Thoracic aorta (tissue), 2 donors: ENCODE results near the gene MDGA2. TPM values are rescaled to one million over a fixed set of nuclear protein-coding genes. Genes with fewer than 3 reads are reported as not detected.

Source experiments
- ATAC-seq: fragments of 150-250 bp; one replicate; pipeline ENCODE4 v1.8.0; 2017; ENCODE audit warnings: low read depth; ENCODE audit not compliant: insufficient number of reproducible peaks, low FRiP score
- DNase-seq: peaks from one replicate; pipeline ENCODE4 v3.0.0-alpha.2; 2020; ENCODE audit warnings: low spot score
- H3K27ac ChIP-seq, 2 donors: fragments of 200-600 bp; sonication (generic); 1 replicate in 1 of 2; 2 replicates in 1 of 2; pipeline ENCODE4 v1.5.1; 2016; ENCODE audit warnings: mild to moderate bottlenecking in 2 of 2, moderate library complexity in 2 of 2
- H3K27me3 ChIP-seq: fragments of 200-600 bp; sonication (generic); replicated peaks from 2 replicates; pipeline ENCODE4 v1.6.0; 2016; ENCODE audit warnings: mild to moderate bottlenecking; ENCODE audit not compliant: insufficient read depth
- H3K36me3 ChIP-seq: fragments of 200-600 bp; sonication (generic); one replicate; pipeline ENCODE4 v1.5.1; 2016
- H3K4me1 ChIP-seq, 2 donors: fragments of 200-600 bp; sonication (generic); 1 replicate in 1 of 2; 2 replicates in 1 of 2; pipeline versions ENCODE4 v1.5.1 to v1.6.0; 2016; ENCODE audit warnings: low read depth in 2 of 2, mild to moderate bottlenecking in 1 of 2; ENCODE audit not compliant: control insufficient read depth in 1 of 2
- H3K4me3 ChIP-seq: fragments of 200-600 bp; sonication (generic); 2 replicates; pipeline ENCODE4 v1.5.1; 2016; ENCODE audit warnings: mild to moderate bottlenecking
- H3K9me3 ChIP-seq: fragments of 200-600 bp; sonication (generic); 2 replicates; pipeline ENCODE4 v1.5.1; 2016
- CTCF ChIP-seq: fragments of 200-600 bp; sonication (generic); IDR thresholded peaks from one replicate; pipeline ENCODE4 v1.5.1; 2019; ENCODE audit warnings: antibody characterized with exemption
- total RNA-seq, 2 donors: library from RNA; depleted of rRNA; stranded (reverse); fragments of >200 nt; gene quantifications; one replicate each; pipeline versions ENCODE4 v1.1.0 to v1.2.3, GENCODE V29; 2016

Gene MDGA2
- total RNA-seq, 2 donors from 2014 or later = not detected

- no peak for TF ChIP-seq CTCF
- no peaks in the 10 kb centered on the region for H3K27me3 ChIP-seq
- no peak for DNase-seq
These were observed 192.0 kb downstream of the MDGA2 start for GRCh38 chr14:47483449-47483848.

GRCh38 chr14:47471075-47471474 lies 204.3 kb downstream of the MDGA2 start:
- ATAC-seq = no peak
- Histone ChIP-seq H3K4me3 (no peak overlapping the region), H3K27me3 (no peaks in the 10 kb centered on the region)

More at GRCh38 chr14:47483449-47483848, 192.0 kb downstream of the MDGA2 start:
- no peaks in the 10 kb centered on the region for H3K36me3 ChIP-seq
- no peaks in the 10 kb centered on the region for H3K9me3 ChIP-seq
- no peak for ATAC-seq
- no peak overlapping the region for H3K27ac ChIP-seq
- no peak overlapping the region for H3K4me3 ChIP-seq
- no peaks in the 10 kb centered on the region for H3K4me1 ChIP-seq

GRCh38 chr14:47466916-47467315 lies 208.5 kb downstream of the MDGA2 start:
- DNase-seq = no peak
- Histone ChIP-seq H3K27me3 (no peaks in the 10 kb centered on the region), H3K4me3 (no peak overlapping the region), H3K9me3 (no peaks in the 10 kb centered on the region), H3K4me1 (no peaks in the 10 kb centered on the region), H3K27ac (no peak overlapping the region), H3K36me3 (no peaks in the 10 kb centered on the region)
- TF ChIP-seq CTCF = no peak
- ATAC-seq = no peak

More at GRCh38 chr14:47471075-47471474, 204.3 kb downstream of the MDGA2 start:
- Histone ChIP-seq H3K4me1 (no peaks in the 10 kb centered on the region), H3K36me3 (no peaks in the 10 kb centered on the region), H3K27ac (no peak overlapping the region), H3K9me3 (no peaks in the 10 kb centered on the region)
- no peak for TF ChIP-seq CTCF
- no peak for DNase-seq

GRCh38 chr14:47454025-47454424 lies 221.4 kb downstream of the MDGA2 start:
- Histone ChIP-seq H3K4me1 (no peaks in the 10 kb centered on the region), H3K9me3 (no peaks in the 10 kb centered on the region), H3K27ac (no peak overlapping the region), H3K4me3 (no peak overlapping the region), H3K27me3 (no peaks in the 10 kb centered on the region), H3K36me3 (no peaks in the 10 kb centered on the region)
- no peak for TF ChIP-seq CTCF
- DNase-seq = no peak
- no peak for ATAC-seq

- no peak for DNase-seq
- no peak for ATAC-seq
- H3K27me3 ChIP-seq = no peaks in the 10 kb centered on the region
- TF ChIP-seq CTCF = no peak
- H3K4me3 ChIP-seq = no peak overlapping the region
- no peaks in the 10 kb centered on the region for H3K4me1 ChIP-seq
- no peaks in the 10 kb centered on the region for H3K36me3 ChIP-seq
- H3K27ac ChIP-seq = no peak overlapping the region
- H3K9me3 ChIP-seq = no peaks in the 10 kb centered on the region
These were observed 228.3 kb downstream of the MDGA2 start for GRCh38 chr14:47447076-47447475.
